ENCODE measurements around the gene EPHA7.

The EPHA7 gene

DNA sequence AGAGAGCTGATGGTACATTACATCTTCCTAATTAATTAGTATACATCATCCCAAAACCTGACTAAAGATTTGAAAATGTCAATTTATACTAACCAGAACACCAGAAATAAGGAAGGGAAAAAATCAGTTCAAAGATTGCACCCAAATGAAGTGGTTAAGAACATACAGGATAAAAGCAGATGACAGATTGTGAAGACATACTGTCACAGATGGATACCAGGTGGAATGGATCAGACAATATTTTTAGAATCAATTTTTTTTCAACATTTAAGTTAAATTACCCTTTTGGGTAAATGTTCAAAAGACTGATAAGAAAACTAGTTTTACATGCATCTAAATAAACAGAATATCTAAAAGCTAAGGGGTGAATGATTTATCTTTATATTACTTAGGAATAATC, 47.6 kb downstream of the EPHA7 start:
- TF ChIP-seq, protein P1, sequence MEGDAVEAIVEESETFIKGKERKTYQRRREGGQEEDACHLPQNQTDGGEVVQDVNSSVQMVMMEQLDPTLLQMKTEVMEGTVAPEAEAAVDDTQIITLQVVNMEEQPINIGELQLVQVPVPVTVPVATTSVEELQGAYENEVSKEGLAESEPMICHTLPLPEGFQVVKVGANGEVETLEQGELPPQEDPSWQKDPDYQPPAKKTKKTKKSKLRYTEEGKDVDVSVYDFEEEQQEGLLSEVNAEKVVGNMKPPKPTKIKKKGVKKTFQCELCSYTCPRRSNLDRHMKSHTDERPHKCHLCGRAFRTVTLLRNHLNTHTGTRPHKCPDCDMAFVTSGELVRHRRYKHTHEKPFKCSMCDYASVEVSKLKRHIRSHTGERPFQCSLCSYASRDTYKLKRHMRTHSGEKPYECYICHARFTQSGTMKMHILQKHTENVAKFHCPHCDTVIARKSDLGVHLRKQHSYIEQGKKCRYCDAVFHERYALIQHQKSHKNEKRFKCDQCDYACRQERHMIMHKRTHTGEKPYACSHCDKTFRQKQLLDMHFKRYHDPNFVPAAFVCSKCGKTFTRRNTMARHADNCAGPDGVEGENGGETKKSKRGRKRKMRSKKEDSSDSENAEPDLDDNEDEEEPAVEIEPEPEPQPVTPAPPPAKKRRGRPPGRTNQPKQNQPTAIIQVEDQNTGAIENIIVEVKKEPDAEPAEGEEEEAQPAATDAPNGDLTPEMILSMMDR (IDR thresholded peaks at IDR 0.05; ENCODE audit: low read depth, low read length): no peak
- no peak for DNase-seq (ENCODE audit: extremely low read depth, low read depth)

DNA sequence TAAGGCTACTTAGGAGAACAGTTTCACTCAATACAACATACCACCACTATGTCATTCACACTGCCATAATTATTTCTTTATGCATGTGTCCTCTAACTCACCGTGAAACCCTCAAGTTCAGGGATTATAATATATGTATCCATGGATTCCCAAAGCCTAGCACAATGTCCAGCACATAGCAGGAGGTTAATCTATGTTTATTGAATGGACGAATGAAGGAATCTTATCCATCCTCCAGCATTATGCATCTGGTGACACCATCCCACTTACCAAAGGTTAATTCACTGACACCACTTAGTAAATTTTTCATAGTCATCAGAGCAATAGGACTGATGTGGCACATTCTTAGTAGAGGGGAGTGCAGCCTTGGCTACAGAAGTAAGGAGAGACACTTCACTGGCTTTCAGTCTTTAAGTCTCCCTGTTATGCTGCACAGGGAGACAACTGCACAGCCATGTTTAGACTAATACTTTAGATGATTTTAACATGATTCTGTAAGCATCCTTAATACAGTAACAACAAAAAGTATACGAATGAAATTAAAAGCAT, 49.7 kb downstream of the EPHA7 start:
- DNase-seq (ENCODE audit: extremely low read depth, low read depth): no peak
- TF ChIP-seq, protein P1 (IDR thresholded peaks at IDR 0.05; ENCODE audit: low read depth, low read length): no peak

DNA sequence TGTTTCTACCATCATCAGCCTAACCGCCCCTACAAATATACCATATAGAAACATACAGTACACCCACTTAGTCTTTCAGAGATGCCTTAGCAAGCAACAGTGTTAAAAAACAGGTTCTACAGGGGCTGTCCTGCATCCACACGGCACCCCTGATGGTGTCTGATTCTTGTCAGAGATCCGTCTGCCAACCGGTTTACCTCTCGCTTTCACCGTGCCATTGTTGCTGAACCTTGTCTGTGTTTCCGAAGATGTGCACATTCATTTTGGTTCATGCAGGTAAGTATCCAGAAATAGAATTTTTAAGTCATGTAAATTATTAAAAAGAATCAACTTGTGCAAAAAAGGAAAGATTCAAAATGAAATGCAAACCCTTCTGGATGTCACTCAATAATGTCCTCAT, 52.9 kb downstream of the EPHA7 start:
- TF ChIP-seq, protein P1 (IDR thresholded peaks at IDR 0.05; ENCODE audit: low read depth, low read length): no peak
- no peak for DNase-seq (ENCODE audit: extremely low read depth, low read depth)

DNA sequence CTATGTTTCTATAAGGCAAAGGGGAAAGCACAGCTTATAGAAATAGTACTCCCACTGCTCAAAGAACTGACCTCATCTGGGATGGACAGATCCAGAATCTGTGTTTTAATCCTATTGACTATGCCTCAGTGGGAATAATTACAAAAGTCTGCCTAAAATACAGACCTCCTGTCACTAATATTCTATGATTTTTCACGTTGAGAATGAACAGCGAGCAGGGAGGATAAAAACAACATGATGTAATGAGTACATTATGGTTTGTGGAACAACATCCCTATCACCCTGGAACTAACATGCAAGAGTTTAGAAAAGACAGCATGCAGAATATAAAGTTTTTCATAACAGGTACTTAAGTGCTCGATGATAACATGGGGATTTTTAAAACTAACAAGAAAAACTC, 53.9 kb downstream of the EPHA7 start:
- DNase-seq (ENCODE audit: extremely low read depth, low read depth): no peak
- TF ChIP-seq, protein P1 (IDR thresholded peaks at IDR 0.05; ENCODE audit: low read depth, low read length): no peak

DNA sequence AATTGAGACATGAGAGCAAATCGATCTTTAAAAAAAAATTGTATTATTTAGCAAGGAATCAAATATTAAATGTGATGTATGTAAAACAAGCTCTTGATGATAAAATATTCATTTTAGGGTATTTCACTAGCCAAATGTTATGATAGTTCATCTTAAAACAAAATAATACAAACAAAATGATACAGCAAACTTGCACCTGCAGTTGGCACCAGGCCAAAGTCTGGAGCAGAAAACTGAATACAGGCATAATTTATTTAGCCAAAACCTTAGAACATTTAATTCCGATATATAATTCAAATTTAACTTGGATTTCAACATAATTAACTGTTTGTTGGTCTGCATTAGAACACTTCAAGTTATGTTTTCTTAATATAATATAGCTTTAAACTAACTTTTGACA, 60.9 kb downstream of the EPHA7 start:
- TF ChIP-seq, protein P1 (IDR thresholded peaks at IDR 0.05; ENCODE audit: low read depth, low read length): no peak
- no peak for DNase-seq (ENCODE audit: extremely low read depth, low read depth)

DNA sequence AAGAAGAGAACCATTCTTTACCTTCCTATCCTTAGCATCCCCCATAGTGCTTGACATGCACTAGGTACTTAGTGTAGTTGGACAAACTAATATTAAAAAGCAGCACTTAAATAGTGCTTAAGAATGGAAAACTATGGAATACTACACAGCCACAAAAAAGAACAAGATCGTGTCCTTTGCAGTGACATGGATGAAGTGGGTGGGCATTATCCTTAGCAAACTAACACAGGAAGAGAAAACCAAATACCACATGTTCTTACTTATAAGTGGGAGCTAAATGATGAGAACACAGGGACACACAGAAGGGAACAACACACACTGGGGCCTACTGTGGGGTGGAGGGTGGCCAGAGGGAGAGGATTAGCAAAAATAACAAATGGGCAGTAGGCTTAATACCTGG, 66.8 kb downstream of the EPHA7 start:
- TF ChIP-seq, protein P1 (IDR thresholded peaks at IDR 0.05; ENCODE audit: low read depth, low read length): no peak
- no peak for DNase-seq (ENCODE audit: extremely low read depth, low read depth)

DNA sequence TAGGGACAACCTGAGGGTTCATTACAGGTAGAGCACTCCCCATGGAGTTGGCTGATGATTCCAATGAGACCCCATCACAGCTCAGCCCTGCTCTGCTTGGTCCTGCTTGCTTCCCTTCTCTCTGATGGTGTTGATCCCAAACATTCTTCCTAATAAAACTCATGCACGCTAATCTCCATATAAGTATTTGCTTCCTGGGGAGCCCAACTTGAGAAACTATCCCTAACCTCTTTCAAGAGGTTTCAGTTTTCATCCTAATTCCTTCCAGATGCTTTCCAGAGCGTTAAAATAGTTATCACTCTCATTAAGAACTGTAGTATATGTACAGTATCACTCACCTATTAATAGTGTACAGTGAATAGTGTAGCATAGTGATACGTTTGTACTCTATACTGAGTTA, 68.1 kb downstream of the EPHA7 start:
- TF ChIP-seq, protein P1 (IDR thresholded peaks at IDR 0.05; ENCODE audit: low read depth, low read length): no peak
- no peak for DNase-seq (ENCODE audit: extremely low read depth, low read depth)

All from AG09319 (cell line).